NOMO-1 treated with dmso at 0.1 percent for 144 hours (cell line): ENCODE measurements around the gene HCFC1.
A peak's percentile ranks its signal among the peaks of the same experiment; 100 is the strongest.

Source experiments
- DNase-seq: peaks from one replicate; lab custom pipeline; 2025; ENCODE audit not compliant: unreplicated experiment; lab: John Stamatoyannopoulos, UW

The HCFC1 gene

GRCh38 chrX:153941336-153942252 lies 30.0 kb downstream of the HCFC1 start:
- no peak for DNase-seq

- DNase-seq: no peak
These were observed 32.0 kb downstream of the HCFC1 start for GRCh38 chrX:153939573-153939972.

- no peak for DNase-seq
These were observed 33.3 kb downstream of the HCFC1 start for GRCh38 chrX:153938226-153938786.

- no peak for DNase-seq
These were observed 34.6 kb downstream of the HCFC1 start for GRCh38 chrX:153937056-153937455.

GRCh38 chrX:153935326-153935851 lies 36.2 kb downstream of the HCFC1 start:
- no peak for DNase-seq

- DNase-seq: no peak
These were observed 36.8 kb downstream of the HCFC1 start, which contains the start of gene NAA10 for GRCh38 chrX:153934762-153935325. Gene NAA10 (minus strand): TSS chrX:153935037. CDS start chrX:153934904, 133 bp downstream.

GRCh38 chrX:153934148-153934761 lies 37.4 kb downstream of the HCFC1 start:
- DNase-seq: no peak

- DNase-seq: no peak
These were observed 37.9 kb downstream of the HCFC1 start for GRCh38 chrX:153933748-153934147.

- no peak for DNase-seq
These were observed 39.2 kb downstream of the HCFC1 start for GRCh38 chrX:153932220-153932915.

GRCh38 chrX:153931748-153932147 lies 39.9 kb downstream of the HCFC1 start:
- no peak for DNase-seq

- DNase-seq: no peak
These were observed 40.5 kb downstream of the HCFC1 start for GRCh38 chrX:153931151-153931550.

GRCh38 chrX:153930011-153930910 lies 41.4 kb downstream of the HCFC1 start:
- no peak for DNase-seq

- DNase-seq: no peak
These were observed 42.0 kb downstream of the HCFC1 start for GRCh38 chrX:153929576-153929975.

- no peak for DNase-seq
These were observed 42.8 kb downstream of the HCFC1 start for GRCh38 chrX:153928846-153929245.

GRCh38 chrX:153927922-153928760 lies 43.5 kb downstream of the HCFC1 start:
- DNase-seq: peak; percentile 98

- no peak for DNase-seq
These were observed 44.0 kb downstream of the HCFC1 start for GRCh38 chrX:153927672-153927921.

GRCh38 chrX:153926858-153927671 lies 44.6 kb downstream of the HCFC1 start:
- DNase-seq: peak; percentile 95

- peak; percentile 66 for DNase-seq
These were observed 45.1 kb downstream of the HCFC1 start for GRCh38 chrX:153926552-153926857.
